Spleen (tissue), 7 donors: ENCODE measurements around the gene CEP164.

Experiments
- POLR2A ChIP-seq, 3 donors: fragments of 450-650 bp; IDR thresholded peaks; one replicate each; pipeline ENCODE4 v1.5.1; 2017; ENCODE audit warnings: antibody characterized with exemption in 3 of 3, mild to moderate bottlenecking in 1 of 3
- POLR2AphosphoS5 ChIP-seq, 3 donors: sonication (generic); formaldehyde crosslinking; IDR thresholded peaks; one replicate each; pipeline ENCODE4 v1.5.1; 2017; ENCODE audit warnings: antibody characterized with exemption in 3 of 3
- TF ChIP-seq, protein P1 (sequence below), 11 experiments: fragments of 200-600 bp in 7 of 11; fragments of 450-650 bp in 4 of 11; sonication (generic) in 4 of 11; IDR thresholded peaks in 8 of 11; conservative IDR thresholded peaks in 3 of 11; 1 replicate in 7 of 11; 2 replicates in 4 of 11; pipeline versions ENCODE4 v1.4.0 to v1.8.0; 2016 to 2021; ENCODE audit warnings: antibody characterized with exemption in 11 of 11, inconsistent platforms in 4 of 11, mild to moderate bottlenecking in 1 of 11
- donor health status: DM: no; HTN: no; CAD: no; lungs with moderate emphysema.
- donor health status: DM: no; HTN: no; CAD: no.
- donor health status: DM: no; HTN: no; CAD: no.

- TF ChIP-seq, protein P1, sequence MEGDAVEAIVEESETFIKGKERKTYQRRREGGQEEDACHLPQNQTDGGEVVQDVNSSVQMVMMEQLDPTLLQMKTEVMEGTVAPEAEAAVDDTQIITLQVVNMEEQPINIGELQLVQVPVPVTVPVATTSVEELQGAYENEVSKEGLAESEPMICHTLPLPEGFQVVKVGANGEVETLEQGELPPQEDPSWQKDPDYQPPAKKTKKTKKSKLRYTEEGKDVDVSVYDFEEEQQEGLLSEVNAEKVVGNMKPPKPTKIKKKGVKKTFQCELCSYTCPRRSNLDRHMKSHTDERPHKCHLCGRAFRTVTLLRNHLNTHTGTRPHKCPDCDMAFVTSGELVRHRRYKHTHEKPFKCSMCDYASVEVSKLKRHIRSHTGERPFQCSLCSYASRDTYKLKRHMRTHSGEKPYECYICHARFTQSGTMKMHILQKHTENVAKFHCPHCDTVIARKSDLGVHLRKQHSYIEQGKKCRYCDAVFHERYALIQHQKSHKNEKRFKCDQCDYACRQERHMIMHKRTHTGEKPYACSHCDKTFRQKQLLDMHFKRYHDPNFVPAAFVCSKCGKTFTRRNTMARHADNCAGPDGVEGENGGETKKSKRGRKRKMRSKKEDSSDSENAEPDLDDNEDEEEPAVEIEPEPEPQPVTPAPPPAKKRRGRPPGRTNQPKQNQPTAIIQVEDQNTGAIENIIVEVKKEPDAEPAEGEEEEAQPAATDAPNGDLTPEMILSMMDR (IDR thresholded peaks at IDR 0.05 in 8 of 11, conservative IDR thresholded peaks at IDR 0.05 in 3 of 11) = no peak
- no peak for TF ChIP-seq POLR2A (IDR thresholded peaks at IDR 0.05)
- no peak for TF ChIP-seq POLR2AphosphoS5 (IDR thresholded peaks at IDR 0.05)
Measured at GRCh38 chr11:117284053-117284452, 43.6 kb upstream of the CEP164 start.
